Neural progenitor cell (in vitro differentiated cells): ENCODE data around the gene LAMB4. TPM values are rescaled to one million over a fixed set of nuclear protein-coding genes. Genes with fewer than 3 reads are reported as not detected.

Experiments
- DNase-seq: peaks from one replicate; pipeline ENCODE4 v3.0.0-alpha.2; 2016; ENCODE audit warnings: low spot score
- H2AFZ ChIP-seq: fragments of 200-600 bp; sonication (generic); replicated peaks from 2 replicates; pipeline ENCODE4 v1.6.1; 2016; ENCODE audit warnings: antibody characterized with exemption
- H3F3A ChIP-seq: fragments of 200-600 bp; sonication (generic); 2 replicates; pipeline ENCODE4 v1.6.1; 2016; ENCODE audit warnings: antibody characterized with exemption, low read depth
- H3K27ac ChIP-seq: fragments of 200-600 bp; sonication (generic); 2 replicates; pipeline ENCODE4 v1.5.1; 2016; ENCODE audit warnings: mild to moderate bottlenecking
- H3K27me3 ChIP-seq: fragments of 200-600 bp; sonication (generic); 2 replicates; pipeline ENCODE4 v1.6.1; 2016; ENCODE audit warnings: mild to moderate bottlenecking, moderate library complexity
- H3K36me3 ChIP-seq: fragments of 200-600 bp; sonication (generic); 2 replicates; pipeline ENCODE4 v1.5.1; 2016
- H3K4me1 ChIP-seq: fragments of 200-600 bp; sonication (generic); 2 replicates; pipeline ENCODE4 v1.6.1; 2016; ENCODE audit warnings: mixed run types
- H3K4me2 ChIP-seq: fragments of 200-600 bp; sonication (generic); 2 replicates; pipeline ENCODE4 v1.6.1; 2016
- H3K4me3 ChIP-seq: fragments of 200-600 bp; sonication (generic); 2 replicates; pipeline ENCODE4 v1.5.1; 2016
- H3K79me2 ChIP-seq: fragments of 200-600 bp; sonication (generic); 2 replicates; pipeline ENCODE4 v1.6.1; 2016; ENCODE audit warnings: low read depth
- H3K9ac ChIP-seq: fragments of 200-600 bp; sonication (generic); 2 replicates; pipeline ENCODE4 v1.6.1; 2016
- H3K9me3 ChIP-seq: fragments of 200-600 bp; sonication (generic); 2 replicates; pipeline ENCODE4 v1.5.1; 2016; ENCODE audit warnings: low read depth
- H4K20me1 ChIP-seq: fragments of 200-600 bp; sonication (generic); 2 replicates; pipeline ENCODE4 v1.6.1; 2016; ENCODE audit warnings: low read depth
- H3K27ac Mint-ChIP-seq: 3 replicates; pipeline ENCODE4 v1.8.0; 2021; ENCODE audit warnings: mixed read lengths
- H3K27me3 Mint-ChIP-seq: 2 replicates; pipeline ENCODE4 v1.8.0; 2022; ENCODE audit warnings: low read depth, mild to moderate bottlenecking, inconsistent platforms, moderate library complexity, mixed read lengths; ENCODE audit not compliant: insufficient read depth
- H3K36me3 Mint-ChIP-seq: 3 replicates; pipeline ENCODE4 v1.8.0; 2021; ENCODE audit warnings: mixed read lengths
- H3K4me1 Mint-ChIP-seq: 3 replicates; pipeline ENCODE4 v1.8.0; 2021; ENCODE audit warnings: mixed read lengths
- H3K4me3 Mint-ChIP-seq: 3 replicates; pipeline ENCODE4 v1.8.0; 2021; ENCODE audit warnings: mild to moderate bottlenecking, moderate library complexity, mixed read lengths
- H3K9me3 Mint-ChIP-seq: 3 replicates; pipeline ENCODE4 v1.8.0; 2020; ENCODE audit warnings: mixed read lengths
- EZH2 ChIP-seq: fragments of 200-600 bp; sonication (generic); IDR thresholded peaks from 2 replicates; pipeline ENCODE4 v1.6.1; 2017; ENCODE audit warnings: antibody characterized with exemption, mild to moderate bottlenecking, moderate library complexity
- EZH2phosphoT487 ChIP-seq: fragments of 200-600 bp; sonication (generic); IDR thresholded peaks from 2 replicates; pipeline ENCODE4 v1.6.1; 2017; ENCODE audit warnings: antibody characterized with exemption
- total RNA-seq: library from RNA; depleted of rRNA; stranded (reverse); fragments of >200 nt; gene quantifications from 2 replicates; pipeline ENCODE4 v1.2.3, GENCODE V29; 2015; ENCODE audit warnings: low replicate concordance
- TF ChIP-seq, protein P1 (sequence below): fragments of 200-600 bp; sonication (generic); IDR thresholded peaks from 2 replicates; pipeline ENCODE4 v1.5.1; 2017; ENCODE audit warnings: antibody characterized with exemption, mild to moderate bottlenecking

Gene LAMB4
- total RNA-seq, 1 donor from 2014 or later, result not detected

DNA sequence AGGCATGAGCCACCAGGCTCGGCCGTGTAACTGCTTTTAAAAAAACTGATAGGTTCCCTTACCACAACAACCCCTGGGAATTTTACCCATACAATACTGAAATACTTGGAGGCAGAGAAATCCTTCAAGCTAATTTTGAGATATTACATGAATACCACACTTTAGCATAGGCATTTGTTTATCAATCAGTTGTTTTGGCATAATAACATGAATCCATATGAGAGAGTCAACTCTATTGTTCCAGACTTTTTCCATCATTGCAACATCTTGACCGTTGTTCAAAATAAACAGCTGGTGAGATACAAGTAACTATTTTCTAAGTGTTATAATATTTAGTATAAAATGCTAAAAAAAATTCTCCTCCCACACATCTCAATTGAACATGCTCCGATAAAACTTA lies 36.8 kb downstream of the LAMB4 start:
- no peak overlapping the region for H2AFZ ChIP-seq
- no peaks in the 10 kb centered on the region for H3K9me3 Mint-ChIP-seq
- peaks cover 16% of the 10 kb centered on the region for H3K4me1 Mint-ChIP-seq
- no peaks in the 10 kb centered on the region for H3K36me3 Mint-ChIP-seq
- no peak overlapping the region for H3K4me2 ChIP-seq
- H4K20me1 ChIP-seq, result no peaks in the 10 kb centered on the region
- no peak overlapping the region for H3K9ac ChIP-seq
- no peaks in the 10 kb centered on the region for H3K9me3 ChIP-seq
- no peak overlapping the region for H3K4me3 Mint-ChIP-seq
- no peak overlapping the region for H3K27ac Mint-ChIP-seq
- DNase-seq, result no peak
- no peaks in the 10 kb centered on the region for H3K4me1 ChIP-seq
- no peaks in the 10 kb centered on the region for H3F3A ChIP-seq
- no peaks in the 10 kb centered on the region for H3K79me2 ChIP-seq
- H3K27ac ChIP-seq, result no peak overlapping the region
- H3K27me3 Mint-ChIP-seq, result peaks cover 2% of the 10 kb centered on the region
- no peak overlapping the region for H3K4me3 ChIP-seq
- H3K36me3 ChIP-seq, result no peaks in the 10 kb centered on the region
- no peaks in the 10 kb centered on the region for H3K27me3 ChIP-seq
- TF ChIP-seq EZH2 (no peak), EZH2phosphoT487 (no peak)
- TF ChIP-seq, protein P1, sequence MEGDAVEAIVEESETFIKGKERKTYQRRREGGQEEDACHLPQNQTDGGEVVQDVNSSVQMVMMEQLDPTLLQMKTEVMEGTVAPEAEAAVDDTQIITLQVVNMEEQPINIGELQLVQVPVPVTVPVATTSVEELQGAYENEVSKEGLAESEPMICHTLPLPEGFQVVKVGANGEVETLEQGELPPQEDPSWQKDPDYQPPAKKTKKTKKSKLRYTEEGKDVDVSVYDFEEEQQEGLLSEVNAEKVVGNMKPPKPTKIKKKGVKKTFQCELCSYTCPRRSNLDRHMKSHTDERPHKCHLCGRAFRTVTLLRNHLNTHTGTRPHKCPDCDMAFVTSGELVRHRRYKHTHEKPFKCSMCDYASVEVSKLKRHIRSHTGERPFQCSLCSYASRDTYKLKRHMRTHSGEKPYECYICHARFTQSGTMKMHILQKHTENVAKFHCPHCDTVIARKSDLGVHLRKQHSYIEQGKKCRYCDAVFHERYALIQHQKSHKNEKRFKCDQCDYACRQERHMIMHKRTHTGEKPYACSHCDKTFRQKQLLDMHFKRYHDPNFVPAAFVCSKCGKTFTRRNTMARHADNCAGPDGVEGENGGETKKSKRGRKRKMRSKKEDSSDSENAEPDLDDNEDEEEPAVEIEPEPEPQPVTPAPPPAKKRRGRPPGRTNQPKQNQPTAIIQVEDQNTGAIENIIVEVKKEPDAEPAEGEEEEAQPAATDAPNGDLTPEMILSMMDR, result no peak

DNA sequence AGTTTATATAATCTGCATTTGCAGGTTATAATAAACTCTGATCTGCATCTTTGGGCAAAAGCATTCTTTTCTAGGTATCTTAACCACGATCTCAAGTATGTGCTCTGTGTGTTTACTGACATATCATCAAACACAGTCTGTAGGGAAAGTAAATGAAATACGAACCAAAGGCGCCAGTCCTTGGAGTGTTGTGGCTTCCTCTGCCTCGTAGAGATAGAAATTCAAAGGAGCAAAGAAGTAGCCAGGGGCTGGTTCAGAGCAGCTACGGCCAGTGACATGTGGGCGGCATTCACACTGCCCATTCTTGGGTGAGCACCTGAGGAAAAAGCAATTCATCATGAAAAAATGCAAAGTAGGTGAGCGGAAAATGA lies 38.7 kb downstream of the LAMB4 start:
- Histone ChIP-seq H3K4me3 (no peak overlapping the region), H3K4me2 (no peak overlapping the region), H3K4me1 (no peaks in the 10 kb centered on the region), H3K36me3 (no peaks in the 10 kb centered on the region), H3K79me2 (no peaks in the 10 kb centered on the region), H3K27me3 (no peaks in the 10 kb centered on the region), H4K20me1 (no peaks in the 10 kb centered on the region), H2AFZ (no peak overlapping the region), H3K9me3 (no peaks in the 10 kb centered on the region), H3K9ac (no peak overlapping the region), H3F3A (no peaks in the 10 kb centered on the region), H3K27ac (no peak overlapping the region)
- Mint-ChIP-seq H3K4me1 (peaks cover 22% of the 10 kb centered on the region), H3K27me3 (peaks cover 2% of the 10 kb centered on the region), H3K4me3 (no peak overlapping the region), H3K36me3 (no peaks in the 10 kb centered on the region), H3K9me3 (no peaks in the 10 kb centered on the region), H3K27ac (no peak overlapping the region)
- TF ChIP-seq EZH2phosphoT487, result no peak
- TF ChIP-seq, protein P1, result no peak
- no peak for TF ChIP-seq EZH2
- no peak for DNase-seq

DNA sequence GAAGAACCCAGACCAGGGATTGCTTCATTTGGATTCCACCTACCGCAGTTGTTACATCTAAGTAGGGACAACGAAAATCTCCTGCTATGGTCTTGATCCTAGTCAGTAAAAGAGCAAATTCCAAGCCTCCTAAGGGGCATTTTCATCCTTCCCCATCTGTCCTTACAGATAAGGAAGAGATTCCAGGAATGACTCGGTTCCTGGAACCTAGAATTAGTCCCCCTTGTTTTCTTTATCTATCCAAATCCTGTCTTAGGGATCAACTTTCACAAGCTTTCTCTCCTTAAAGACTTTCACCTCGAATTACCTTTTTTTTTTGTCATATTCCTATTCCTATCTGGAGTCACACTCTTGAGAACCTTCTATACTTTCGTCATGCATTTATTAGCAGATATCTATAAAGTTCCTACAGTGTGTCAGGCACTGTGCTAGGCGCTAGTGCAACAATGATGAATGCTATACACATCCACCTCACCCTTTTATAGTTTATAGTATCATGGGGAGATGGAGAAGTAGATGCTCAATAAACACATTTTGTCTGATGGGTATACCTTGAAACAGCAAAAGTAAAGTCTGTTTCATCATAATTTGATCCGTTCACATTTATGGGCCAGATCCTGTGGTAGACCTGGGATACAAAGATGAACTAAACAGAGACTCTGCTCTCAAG lies 39.2 kb downstream of the LAMB4 start:
- H3K27me3 Mint-ChIP-seq, result peaks cover 4% of the 10 kb centered on the region
- no peak for DNase-seq
- H3K4me1 Mint-ChIP-seq, result peaks cover 18% of the 10 kb centered on the region
- H3K4me3 Mint-ChIP-seq, result no peak overlapping the region
- Histone ChIP-seq H4K20me1 (no peaks in the 10 kb centered on the region), H3K4me3 (no peak overlapping the region), H3K27ac (no peak overlapping the region), H3K9me3 (no peaks in the 10 kb centered on the region), H3K27me3 (no peaks in the 10 kb centered on the region), H3K9ac (no peak overlapping the region), H2AFZ (no peak overlapping the region), H3F3A (no peaks in the 10 kb centered on the region), H3K36me3 (no peaks in the 10 kb centered on the region), H3K4me1 (no peaks in the 10 kb centered on the region), H3K79me2 (no peaks in the 10 kb centered on the region), H3K4me2 (no peak overlapping the region)
- no peak overlapping the region for H3K27ac Mint-ChIP-seq
- no peaks in the 10 kb centered on the region for H3K36me3 Mint-ChIP-seq
- TF ChIP-seq, protein P1, result no peak
- no peak for TF ChIP-seq EZH2
- TF ChIP-seq EZH2phosphoT487, result no peak
- no peaks in the 10 kb centered on the region for H3K9me3 Mint-ChIP-seq
